ENCODE data around the gene USP5.
"Not testable (repeated sequence)": the region's sequence is repeated elsewhere in the genome, so short reads cannot be mapped to it uniquely, and the experiment has no call there.

The USP5 gene

GRCh38 chr12:6867413-6868210 lies 15.7 kb downstream of the USP5 start, which contains the start of gene TPI1:
Gene TPI1, plus strand, starts transcription at chr12:6867531. Its CDS starts 36 bp downstream, at chr12:6867567.
- DNase-seq = peak; percentile 86

GRCh38 chr12:6868211-6869048 lies 16.5 kb downstream of the USP5 start:
- DNase-seq = peak; percentile 36

GRCh38 chr12:6869049-6870021 lies 17.4 kb downstream of the USP5 start:
- DNase-seq = peak; percentile 82

- not testable (repeated sequence) for DNase-seq
Observed at GRCh38 chr12:6870304-6870703, 18.4 kb downstream of the USP5 start.

GRCh38 chr12:6871052-6871957 lies 19.4 kb downstream of the USP5 start:
- no peak for DNase-seq

- DNase-seq = peak; percentile 93
Observed at GRCh38 chr12:6872073-6873048, 20.4 kb downstream of the USP5 start.

- DNase-seq = peak; percentile 91
Observed at GRCh38 chr12:6873094-6874014, 21.4 kb downstream of the USP5 start, which contains the start of gene SPSB2. Gene SPSB2, minus strand, starts transcription at chr12:6873303. Its CDS starts 402 bp downstream, at chr12:6872901.

- DNase-seq = not testable (repeated sequence)
Observed at GRCh38 chr12:6874015-6874368, 22.0 kb downstream of the USP5 start.

- not testable (repeated sequence) for DNase-seq
Observed at GRCh38 chr12:6879824-6880223, 27.9 kb downstream of the USP5 start.

GRCh38 chr12:6883252-6883651 lies 31.3 kb downstream of the USP5 start:
- no peak for DNase-seq

GRCh38 chr12:6883683-6884082 lies 31.7 kb downstream of the USP5 start:
- DNase-seq = no peak

GRCh38 chr12:6884539-6884938 lies 32.6 kb downstream of the USP5 start:
- DNase-seq = no peak

GRCh38 chr12:6886206-6886999 lies 34.5 kb downstream of the USP5 start:
- not testable (repeated sequence) for DNase-seq

- DNase-seq = no peak
Observed at GRCh38 chr12:6887460-6887859, 35.5 kb downstream of the USP5 start.

- DNase-seq = no peak
Observed at GRCh38 chr12:6888360-6888759, 36.4 kb downstream of the USP5 start.

GRCh38 chr12:6888794-6889193 lies 36.8 kb downstream of the USP5 start:
- DNase-seq = not testable (repeated sequence)

GRCh38 chr12:6889775-6890573 lies 38.0 kb downstream of the USP5 start:
- DNase-seq = not testable (repeated sequence)

Data from retina (tissue), 1 donor.